Naive thymus-derived CD8-positive, alpha-beta T cell (primary cell): ENCODE measurements around the gene CGA. TPM values are rescaled to one million over a fixed set of nuclear protein-coding genes. Genes with fewer than 3 reads are reported as not detected.

Experiments used
- ATAC-seq, 2 donors: fragments of 150-1000 bp; cut with Tn5 transposase in 1 of 2; sonication (Bioruptor Pico), chemical (Tn5 transposase) in 1 of 2; 1 replicate in 1 of 2; 2 replicates in 1 of 2; pipeline ENCODE4 v1.10.0; 2021; ENCODE audit warnings: mild to moderate bottlenecking in 2 of 2, moderate library complexity in 2 of 2
- POLR2A ChIA-PET: fragments of 350-600 bp; sonication (Branson Sonifier 250); formaldehyde crosslinking; loops from one replicate; lab custom pipeline; 2021; ENCODE audit warnings: antibody characterized with exemption; lab: Charles Lee
- DNase-seq, 10 donors: peaks; one replicate each; pipeline versions ENCODE4 v3.0.0 to v3.0.0-alpha.2; 2020 to 2022
- H3K27ac Mint-ChIP-seq, 10 donors: one replicate each; pipeline ENCODE4 v1.8.0; 2020 to 2022; ENCODE audit warnings: mild to moderate bottlenecking in 10 of 10, mixed read lengths in 10 of 10, moderate library complexity in 4 of 10, inconsistent platforms in 1 of 10
- H3K27me3 Mint-ChIP-seq, 5 donors: one replicate each; pipeline ENCODE4 v1.8.0; 2021 to 2022; ENCODE audit warnings: mixed read lengths in 5 of 5
- H3K36me3 Mint-ChIP-seq, 3 donors: one replicate each; pipeline ENCODE4 v1.8.0; 2020 to 2022; ENCODE audit warnings: mixed read lengths in 3 of 3, mild to moderate bottlenecking in 2 of 3, inconsistent platforms in 1 of 3
- H3K4me1 Mint-ChIP-seq, 4 donors: one replicate each; pipeline ENCODE4 v1.8.0; 2021 to 2022; ENCODE audit warnings: mixed read lengths in 4 of 4
- H3K4me3 Mint-ChIP-seq, 10 donors: one replicate each; pipeline ENCODE4 v1.8.0; 2020 to 2022; ENCODE audit warnings: mild to moderate bottlenecking in 10 of 10, mixed read lengths in 10 of 10, moderate library complexity in 6 of 10, inconsistent platforms in 1 of 10
- H3K9me3 Mint-ChIP-seq, 9 donors: one replicate each; pipeline ENCODE4 v1.8.0; 2020 to 2022; ENCODE audit warnings: mixed read lengths in 9 of 9, mild to moderate bottlenecking in 3 of 9, inconsistent platforms in 1 of 9, moderate library complexity in 1 of 9
- polyA plus RNA-seq, 3 donors: library from polyadenylated mRNA; unstranded; fragments of 300-500 nt; fragmentation: Illumina TruSeq; gene quantifications; one replicate each; pipeline ENCODE4 v1.2.3, GENCODE V29; 2021
- total RNA-seq, 8 experiments: library from RNA in 2 of 8; stranded (reverse) in 2 of 8; gene quantifications; one replicate each; pipeline ENCODE4 v1.2.3 and lab custom pipeline; 2021 to 2026

The CGA gene
- total and polyA plus RNA-seq, 5 experiments from 2014 or later = not detected

DNA sequence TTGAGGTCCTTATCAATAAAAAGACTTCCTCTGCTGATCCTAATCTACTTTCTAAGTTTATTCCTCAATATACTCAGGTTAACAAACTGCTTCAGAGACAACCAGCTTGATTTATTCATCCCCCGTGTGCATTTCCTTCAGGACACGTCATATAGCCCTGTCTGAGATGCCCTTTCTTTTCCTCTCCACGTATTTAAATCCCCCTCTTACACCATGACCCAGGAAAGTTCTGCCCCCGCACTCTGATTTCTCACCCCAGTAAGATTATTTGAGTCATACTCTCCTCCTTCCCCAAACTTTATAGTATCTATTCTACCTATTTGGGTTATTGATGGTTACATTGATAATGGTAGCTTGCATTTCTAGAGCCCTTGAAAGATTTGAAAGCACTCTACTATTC is 9.8 kb upstream of the CGA start:
- ATAC-seq (no peak), DNase-seq (no peak)
- Mint-ChIP-seq H3K4me1 (no peaks in the 10 kb centered on the region), H3K9me3 (no peaks in the 10 kb centered on the region), H3K27ac (no peak overlapping the region), H3K4me3 (no peak overlapping the region), H3K36me3 (no peaks in the 10 kb centered on the region), H3K27me3 (peaks cover 4 to 12% (median 8%) of the 10 kb centered on the region in 5 donors)
- POLR2A ChIA-PET = no interaction called here

DNA sequence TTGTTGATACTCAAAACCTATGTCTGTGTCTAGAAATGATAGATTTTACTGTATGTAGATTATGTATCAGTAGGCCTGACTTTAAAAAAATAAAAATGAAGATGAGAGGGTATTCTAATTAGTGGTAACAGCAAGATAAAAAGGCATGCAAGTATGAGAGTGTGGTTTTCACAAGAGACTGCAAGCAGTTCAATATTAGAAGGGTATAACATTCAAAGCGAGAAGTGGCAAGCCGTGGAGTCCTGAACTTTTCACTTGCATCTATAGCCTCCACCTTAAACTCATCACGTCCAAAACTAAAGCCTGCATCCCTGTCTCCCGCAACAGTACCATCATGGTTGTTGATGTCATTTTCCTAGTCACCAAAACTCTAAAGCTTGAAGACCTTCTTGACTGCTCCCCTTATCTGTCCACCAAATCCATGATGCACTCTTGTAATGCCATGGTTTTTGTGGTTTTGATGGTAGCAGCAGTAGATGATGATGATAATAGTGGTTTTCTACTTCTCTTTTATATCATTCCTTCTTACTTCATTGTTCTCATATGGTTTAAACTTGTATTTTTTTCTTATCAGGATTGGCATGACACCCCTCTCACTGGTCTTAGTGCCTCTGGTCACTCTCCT is 9.2 kb upstream of the CGA start:
- DNase-seq (no peak), ATAC-seq (no peak)
- Mint-ChIP-seq H3K27me3 (peaks cover 4 to 10% (median 10%) of the 10 kb centered on the region in 5 donors), H3K27ac (no peak overlapping the region), H3K4me3 (no peak overlapping the region), H3K9me3 (no peaks in the 10 kb centered on the region), H3K36me3 (no peaks in the 10 kb centered on the region), H3K4me1 (no peaks in the 10 kb centered on the region)
- POLR2A ChIA-PET = no interaction called here

DNA sequence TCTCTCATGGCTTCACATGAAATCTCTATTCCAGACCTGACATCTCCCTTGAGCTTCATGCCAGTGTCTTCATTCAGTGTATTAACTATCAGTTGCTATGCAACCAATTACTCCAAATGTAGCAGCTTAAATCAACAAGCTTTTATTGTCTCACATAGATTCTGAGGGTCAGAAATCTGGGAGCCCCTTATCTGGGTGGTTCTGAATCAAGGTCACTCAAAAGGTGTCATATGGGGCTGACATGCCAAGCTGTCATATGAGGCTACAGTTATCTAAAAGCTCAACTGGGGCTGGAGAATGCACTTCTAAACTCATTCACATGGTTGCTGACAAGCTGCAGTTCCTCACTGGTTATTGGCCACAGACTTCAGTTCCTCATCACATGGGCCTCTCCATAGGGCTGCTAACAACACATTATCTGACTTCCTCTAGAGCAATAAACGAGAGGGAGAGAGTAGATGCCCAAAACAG is 7.3 kb upstream of the CGA start:
- Mint-ChIP-seq H3K27me3 (peaks cover 0 to 5% (median under 1%) of the 10 kb centered on the region in 5 donors), H3K9me3 (no peaks in the 10 kb centered on the region), H3K27ac (no peak overlapping the region), H3K4me3 (no peak overlapping the region), H3K36me3 (no peaks in the 10 kb centered on the region), H3K4me1 (no peaks in the 10 kb centered on the region)
- DNase-seq = no peak
- POLR2A ChIA-PET = no interaction called here
- no peak for ATAC-seq

DNA sequence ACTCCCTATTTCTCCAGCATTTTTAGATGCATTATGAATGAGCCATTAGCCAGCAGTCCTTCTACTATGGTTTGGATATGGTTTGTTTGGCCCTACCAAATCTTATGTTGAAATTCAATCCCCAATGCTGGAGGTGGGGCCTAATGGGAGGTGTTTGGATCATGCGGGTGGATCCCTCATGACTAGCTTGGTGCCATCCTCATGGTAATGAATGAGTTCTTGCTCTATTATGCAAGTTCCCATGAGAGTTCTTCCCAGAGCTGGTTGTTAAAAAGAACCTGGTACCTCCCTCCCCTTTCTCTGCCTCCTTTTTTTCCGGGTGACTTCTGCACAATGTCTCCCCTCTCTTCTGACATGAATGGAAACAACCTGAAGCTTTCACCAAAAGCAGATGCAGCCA is 6.2 kb upstream of the CGA start:
- POLR2A ChIA-PET = no interaction called here
- peaks cover 2 to 11% (median 4%) of the 10 kb centered on the region in 5 donors for H3K27me3 Mint-ChIP-seq
- no peak overlapping the region for H3K4me3 Mint-ChIP-seq
- DNase-seq = no peak
- H3K27ac Mint-ChIP-seq = no peak overlapping the region
- H3K4me1 Mint-ChIP-seq = no peaks in the 10 kb centered on the region
- H3K36me3 Mint-ChIP-seq = no peaks in the 10 kb centered on the region
- ATAC-seq = no peak
- no peaks in the 10 kb centered on the region for H3K9me3 Mint-ChIP-seq

DNA sequence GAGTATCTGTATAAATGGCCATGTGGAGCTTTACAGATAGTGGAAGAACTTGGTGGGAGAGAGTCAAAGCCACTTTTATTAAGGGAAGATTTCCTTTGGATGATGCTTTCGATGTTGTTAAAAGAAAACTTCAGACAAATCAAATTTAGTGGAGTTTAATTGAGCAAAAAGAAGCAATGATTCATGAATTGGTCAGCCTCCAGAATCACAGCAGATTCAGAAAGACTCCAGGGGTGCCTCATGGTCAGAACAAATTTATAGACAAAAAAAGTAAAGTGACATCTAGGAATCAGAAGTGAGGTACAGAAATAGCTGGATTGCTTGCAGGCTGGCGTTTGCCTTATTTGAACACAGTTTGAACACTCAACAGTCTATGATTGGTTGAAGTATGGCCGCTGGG is 5.3 kb upstream of the CGA start:
- H3K9me3 Mint-ChIP-seq = no peaks in the 10 kb centered on the region

DNA sequence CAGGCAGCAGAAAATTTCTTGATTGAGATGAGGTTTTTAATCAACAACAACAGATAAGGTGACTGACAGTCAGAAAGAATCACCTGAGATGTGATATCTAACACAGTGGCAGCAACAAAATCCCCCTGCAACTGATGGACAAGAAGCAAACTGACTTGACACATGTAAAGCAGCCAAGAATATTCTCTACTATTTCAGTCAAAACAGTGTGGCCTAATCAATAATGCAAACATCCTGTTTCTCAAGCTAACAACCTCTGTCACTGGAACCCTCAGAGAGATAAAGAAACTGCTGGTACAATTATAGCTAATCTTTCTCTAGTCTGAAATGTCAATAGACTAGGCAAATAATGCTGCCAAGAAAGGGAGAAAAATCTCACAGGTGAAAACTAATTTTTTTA is 4.6 kb upstream of the CGA start:
- ATAC-seq (no peak), DNase-seq (no peak)
- H3K27me3 Mint-ChIP-seq = peaks cover 5 to 18% (median 9%) of the 10 kb centered on the region in 5 donors
- H3K4me1 Mint-ChIP-seq = no peaks in the 10 kb centered on the region
- H3K9me3 Mint-ChIP-seq = no peaks in the 10 kb centered on the region
- POLR2A ChIA-PET = no interaction called here
- no peak overlapping the region for H3K27ac Mint-ChIP-seq
- no peak overlapping the region for H3K4me3 Mint-ChIP-seq
- no peaks in the 10 kb centered on the region for H3K36me3 Mint-ChIP-seq

More for the DNA sequence above, 5.3 kb upstream of the CGA start:
- Mint-ChIP-seq H3K36me3 (no peaks in the 10 kb centered on the region), H3K4me1 (no peaks in the 10 kb centered on the region), H3K4me3 (no peak overlapping the region), H3K27me3 (peaks cover 4 to 18% (median 5%) of the 10 kb centered on the region in 5 donors), H3K27ac (no peak overlapping the region)
- DNase-seq = no peak
- no peak for ATAC-seq
- POLR2A ChIA-PET = no interaction called here

DNA sequence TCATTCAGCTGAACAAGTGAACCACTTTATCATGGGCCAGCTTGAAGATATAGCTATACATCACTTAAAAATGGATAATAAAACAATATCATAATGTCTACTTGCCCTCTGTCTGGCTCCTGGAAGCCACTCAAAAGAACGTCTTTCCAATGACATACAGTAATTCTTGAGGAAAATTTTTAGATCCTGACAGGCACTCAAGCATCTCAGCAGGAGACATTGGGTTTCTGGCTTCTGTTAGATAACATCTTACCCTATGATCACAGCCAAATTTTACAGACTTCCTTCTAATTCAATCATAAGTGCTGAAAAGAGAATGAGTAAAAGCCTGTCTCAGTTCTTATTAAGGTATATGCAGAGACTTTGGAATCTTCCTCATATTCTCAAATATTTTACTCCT is 330 bp downstream of the CGA start:
- ATAC-seq = no peak
- no peaks in the 10 kb centered on the region for H3K36me3 Mint-ChIP-seq
- POLR2A ChIA-PET = no interaction called here

DNA sequence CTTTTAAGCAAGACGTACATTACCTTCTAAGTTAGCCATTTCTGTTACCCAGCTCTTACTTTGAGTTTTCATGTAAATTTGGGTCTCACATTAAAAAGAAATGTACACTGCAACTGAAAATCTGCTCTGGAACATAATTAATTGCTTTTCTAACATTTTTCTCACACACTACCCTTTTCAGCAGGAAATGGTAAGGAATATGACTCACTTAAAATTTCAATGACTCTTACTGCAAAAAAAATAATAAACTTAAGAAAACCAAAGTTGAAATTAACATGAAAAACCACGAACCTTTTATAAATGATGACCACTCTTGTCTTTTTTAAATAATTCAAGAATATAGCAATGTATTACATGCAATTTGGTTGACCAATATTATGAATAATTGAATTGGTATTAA is 1.3 kb downstream of the CGA start:
- ATAC-seq = no peak
- no peaks in the 10 kb centered on the region for H3K9me3 Mint-ChIP-seq

More for the DNA sequence above, 330 bp downstream of the CGA start:
- peaks cover 5 to 24% (median 12%) of the 10 kb centered on the region in 5 donors for H3K27me3 Mint-ChIP-seq
- H3K27ac Mint-ChIP-seq = no peak overlapping the region
- peaks cover 0 to 1% (median 0%) of the 10 kb centered on the region in 4 donors for H3K4me1 Mint-ChIP-seq
- H3K4me3 Mint-ChIP-seq = no peak overlapping the region
- H3K9me3 Mint-ChIP-seq = no peaks in the 10 kb centered on the region
- no peak for DNase-seq

DNA sequence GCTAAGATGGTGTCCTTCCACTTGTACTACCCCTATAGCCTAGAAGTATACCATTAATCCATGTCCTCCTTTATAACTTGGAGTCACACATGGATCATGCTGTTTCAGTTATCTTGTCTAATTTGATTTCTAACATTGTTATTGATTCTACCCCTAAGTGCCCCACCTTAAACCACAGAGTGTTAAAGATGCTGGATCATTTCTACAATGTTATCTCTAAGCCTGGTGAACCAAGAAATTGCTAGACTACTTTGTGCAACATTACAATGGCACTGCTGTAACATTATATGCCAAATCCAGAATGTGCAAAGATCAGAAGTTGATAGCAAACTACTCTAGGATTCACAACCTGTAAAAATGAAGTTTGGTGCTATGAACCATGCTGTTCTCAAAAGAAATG is 1.7 kb downstream of the CGA start:
- POLR2A ChIA-PET = no interaction called here
- ATAC-seq (no peak), DNase-seq (no peak)
- H3K4me1 Mint-ChIP-seq = peaks cover 0 to 1% (median 0%) of the 10 kb centered on the region in 4 donors
- no peaks in the 10 kb centered on the region for H3K36me3 Mint-ChIP-seq
- no peak overlapping the region for H3K4me3 Mint-ChIP-seq
- peaks cover 5 to 20% (median 11%) of the 10 kb centered on the region in 5 donors for H3K27me3 Mint-ChIP-seq
- H3K9me3 Mint-ChIP-seq = no peaks in the 10 kb centered on the region
- no peak overlapping the region for H3K27ac Mint-ChIP-seq

More for the DNA sequence above, 1.3 kb downstream of the CGA start:
- Mint-ChIP-seq H3K4me1 (peaks cover 0 to 1% (median 0%) of the 10 kb centered on the region in 4 donors), H3K36me3 (no peaks in the 10 kb centered on the region), H3K4me3 (no peak overlapping the region), H3K27ac (no peak overlapping the region), H3K27me3 (peaks cover 5 to 20% (median 11%) of the 10 kb centered on the region in 5 donors)
- no peak for DNase-seq
- POLR2A ChIA-PET = no interaction called here

DNA sequence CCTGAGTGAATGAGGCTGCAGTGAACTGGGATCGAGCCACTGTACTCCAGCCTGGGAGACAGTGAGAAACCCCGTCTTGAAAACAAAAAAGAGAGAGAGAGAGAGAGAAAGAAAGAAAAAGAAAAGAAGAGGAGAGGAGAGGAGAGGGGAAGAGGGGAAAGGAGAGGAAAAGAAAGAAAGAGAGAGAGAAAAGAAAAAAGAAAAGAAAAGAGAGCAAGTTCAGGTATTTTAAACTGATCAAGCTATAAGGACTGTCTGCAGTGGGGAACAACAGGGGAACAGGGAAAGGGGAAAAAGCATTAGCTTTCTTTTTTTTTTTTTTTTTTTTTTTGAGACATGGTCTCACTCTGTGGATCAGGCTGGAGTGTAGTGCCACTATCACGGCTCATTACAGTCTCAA is 2.5 kb downstream of the CGA start:
- peaks cover 5 to 20% (median 11%) of the 10 kb centered on the region in 5 donors for H3K27me3 Mint-ChIP-seq

DNA sequence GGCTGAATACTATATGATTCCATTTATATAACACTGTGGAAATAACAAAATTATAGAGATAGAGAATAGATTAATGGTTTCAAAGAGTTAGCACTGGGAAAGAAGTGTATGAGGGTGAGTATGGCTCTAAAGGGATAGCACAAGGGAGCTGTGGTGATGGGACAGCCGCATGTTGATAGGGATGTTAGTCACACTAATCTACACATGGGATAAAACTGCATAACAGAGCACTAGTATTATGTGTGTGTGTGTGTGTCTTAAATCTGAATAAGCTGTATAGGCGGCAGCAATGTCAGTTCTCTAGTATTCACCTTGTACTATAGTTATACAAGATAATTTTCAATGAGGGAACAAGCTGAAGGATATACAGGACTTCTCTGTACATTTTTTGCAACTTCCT is 5.8 kb downstream of the CGA start:
- Mint-ChIP-seq H3K27ac (no peak overlapping the region), H3K4me3 (no peak overlapping the region), H3K9me3 (no peaks in the 10 kb centered on the region), H3K27me3 (peaks cover 0 to 17% (median 7%) of the 10 kb centered on the region in 5 donors), H3K4me1 (peaks cover 0 to 1% (median 0%) of the 10 kb centered on the region in 4 donors), H3K36me3 (no peaks in the 10 kb centered on the region)
- POLR2A ChIA-PET = no interaction called here
- DNase-seq (no peak), ATAC-seq (no peak)

More for the DNA sequence above, 2.5 kb downstream of the CGA start:
- no peaks in the 10 kb centered on the region for H3K36me3 Mint-ChIP-seq
- DNase-seq (no peak), ATAC-seq (no peak)
- no peak overlapping the region for H3K4me3 Mint-ChIP-seq
- no peak overlapping the region for H3K27ac Mint-ChIP-seq
- POLR2A ChIA-PET = no interaction called here
- H3K9me3 Mint-ChIP-seq = no peaks in the 10 kb centered on the region
- peaks cover 0 to 1% (median 0%) of the 10 kb centered on the region in 4 donors for H3K4me1 Mint-ChIP-seq

DNA sequence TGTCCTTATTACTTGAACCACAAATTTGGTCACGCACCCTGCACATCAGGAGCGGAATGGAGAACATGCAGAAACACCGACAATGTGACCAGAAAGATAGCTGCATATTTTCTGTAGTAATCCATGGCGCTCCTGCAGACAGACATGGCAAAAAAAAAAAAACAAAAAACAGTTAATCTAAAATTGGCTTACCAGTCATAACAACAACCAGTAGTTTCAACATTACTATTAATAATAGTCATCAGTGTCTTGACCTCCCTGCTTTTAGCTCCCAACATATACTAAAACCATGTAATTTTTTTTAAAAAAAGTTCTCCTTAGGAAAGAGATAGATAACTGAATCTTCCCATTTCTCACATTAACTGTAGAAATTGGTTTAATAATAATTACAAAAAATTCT is 6.8 kb downstream of the CGA start:
- Mint-ChIP-seq H3K9me3 (no peaks in the 10 kb centered on the region), H3K27ac (no peak overlapping the region), H3K36me3 (no peaks in the 10 kb centered on the region), H3K27me3 (peaks cover 4 to 15% (median 5%) of the 10 kb centered on the region in 5 donors), H3K4me3 (no peak overlapping the region), H3K4me1 (peaks cover 0 to 1% (median 0%) of the 10 kb centered on the region in 4 donors)
- no peak for DNase-seq
- POLR2A ChIA-PET = no interaction called here
- ATAC-seq = no peak

DNA sequence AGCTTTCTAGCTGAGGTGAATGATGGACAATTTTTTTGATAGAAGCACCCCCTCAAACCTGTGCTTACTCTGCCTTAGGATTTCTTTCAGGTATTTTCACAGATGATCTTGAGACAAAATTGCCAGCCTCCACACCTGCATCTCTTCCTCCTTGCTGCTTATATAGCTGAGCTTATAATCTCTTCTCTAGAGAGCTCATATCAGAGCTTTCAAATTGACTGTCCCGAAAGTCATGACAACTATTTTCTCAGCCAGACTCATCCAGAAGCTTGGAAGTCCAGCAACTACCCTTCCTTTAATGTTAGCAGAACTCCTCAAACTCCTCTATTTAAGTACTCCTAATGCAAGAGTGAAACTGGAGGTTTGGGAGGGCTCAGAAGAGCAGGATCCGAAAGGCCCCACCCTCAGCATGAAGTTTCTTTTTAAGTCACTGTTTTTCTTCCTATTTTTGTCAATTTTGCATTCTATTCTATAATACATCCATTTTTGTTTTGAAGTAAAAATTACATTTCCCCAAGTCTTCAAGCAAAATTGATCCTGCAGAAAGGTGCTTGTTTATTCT is 12.7 kb downstream of the CGA start:
- Mint-ChIP-seq H3K27me3 (peaks cover 12 to 39% (median 19%) of the 10 kb centered on the region in 5 donors), H3K9me3 (no peaks in the 10 kb centered on the region), H3K4me1 (peaks cover 0 to 3% (median 0%) of the 10 kb centered on the region in 4 donors), H3K27ac (no peak overlapping the region), H3K4me3 (no peak overlapping the region), H3K36me3 (no peaks in the 10 kb centered on the region)
- DNase-seq (no peak), ATAC-seq (no peak)
- POLR2A ChIA-PET = no interaction called here
